ENCODE measurements around the gene SCP2. TPM values are rescaled to one million over a fixed set of nuclear protein-coding genes. Genes with fewer than 3 reads are reported as not detected.

Gene SCP2
- polyA plus RNA-seq, 1 donor from 2014 or later, result 143 TPM

DNA sequence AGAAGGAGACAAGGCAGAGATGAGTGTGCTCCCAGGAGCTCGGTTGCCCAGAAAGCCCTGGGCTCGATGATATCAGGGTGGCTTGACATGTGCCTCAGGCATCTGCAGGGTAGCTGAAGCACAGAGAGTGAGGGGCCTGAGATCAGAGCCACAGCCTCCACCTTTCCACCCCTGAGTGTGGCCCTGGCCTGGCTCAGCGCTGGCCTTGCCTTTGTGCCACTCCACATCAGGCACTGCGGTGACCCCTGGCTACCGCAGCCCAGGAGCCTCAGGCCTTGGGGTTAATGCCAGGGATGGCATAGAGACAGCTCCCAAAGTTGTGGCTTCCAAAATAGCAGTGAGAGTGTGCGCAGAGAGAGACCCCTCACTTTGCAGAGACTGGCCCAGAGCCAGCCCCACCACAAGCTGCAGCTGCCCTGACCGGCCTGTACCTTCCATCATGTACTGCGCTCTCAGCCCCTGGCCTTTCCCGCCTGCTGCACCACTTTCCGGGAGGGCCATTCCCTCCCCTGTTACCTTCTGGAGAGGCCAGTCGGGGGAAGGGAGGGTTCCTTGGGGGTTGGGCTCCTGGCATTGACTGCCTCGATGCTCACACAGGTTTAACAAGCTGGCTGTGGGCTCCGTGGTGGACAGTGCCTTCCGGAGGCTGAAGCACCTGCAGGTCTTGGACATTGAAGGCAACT, 154.4 kb downstream of the SCP2 start:
- H3K4me3 Mint-ChIP-seq, result no peak overlapping the region
- H3K27ac Mint-ChIP-seq, result peak overlapping the region in 1 of 3 donors; percentile 74
- H3K4me1 Mint-ChIP-seq, result no peaks in the 10 kb centered on the region
- no peaks in the 10 kb centered on the region for H3K36me3 Mint-ChIP-seq
- no peaks in the 10 kb centered on the region for H3K9me3 Mint-ChIP-seq
- H3K27me3 Mint-ChIP-seq, result no peaks in the 10 kb centered on the region

DNA sequence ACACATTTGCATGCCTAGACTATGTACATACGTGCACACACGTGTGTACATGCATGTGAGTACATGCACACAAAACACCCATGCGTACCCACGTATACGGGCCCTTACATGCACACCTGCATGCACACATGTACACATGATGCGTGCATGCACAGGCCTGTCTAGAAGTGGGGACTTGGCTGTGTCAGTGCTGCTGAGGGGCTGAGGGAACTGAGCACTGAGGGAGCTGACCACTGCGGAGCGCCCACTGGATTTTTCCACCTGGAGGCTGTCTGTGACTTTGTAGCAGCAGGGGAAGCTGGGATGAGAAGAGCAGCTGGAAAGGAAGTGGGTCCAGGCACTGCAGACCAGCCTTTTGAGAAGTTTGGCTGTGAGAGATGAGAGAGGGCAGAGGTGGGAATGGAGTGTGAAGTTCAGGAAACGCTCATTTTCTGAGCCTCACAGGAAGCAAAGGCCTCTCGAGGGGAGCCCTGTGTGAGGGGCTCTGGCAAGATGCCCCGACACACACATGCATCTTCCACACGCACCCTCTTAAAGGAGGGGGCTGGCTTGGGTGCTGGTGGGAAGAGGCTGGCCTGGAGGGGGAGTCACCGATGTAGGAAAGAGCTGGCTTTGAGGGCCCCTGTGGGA, 155.9 kb downstream of the SCP2 start:
- H3K4me1 Mint-ChIP-seq, result no peaks in the 10 kb centered on the region
- H3K27me3 Mint-ChIP-seq, result no peaks in the 10 kb centered on the region
- no peaks in the 10 kb centered on the region for H3K9me3 Mint-ChIP-seq
- H3K4me3 Mint-ChIP-seq, result no peak overlapping the region
- no peak overlapping the region for H3K27ac Mint-ChIP-seq
- H3K36me3 Mint-ChIP-seq, result no peaks in the 10 kb centered on the region

DNA sequence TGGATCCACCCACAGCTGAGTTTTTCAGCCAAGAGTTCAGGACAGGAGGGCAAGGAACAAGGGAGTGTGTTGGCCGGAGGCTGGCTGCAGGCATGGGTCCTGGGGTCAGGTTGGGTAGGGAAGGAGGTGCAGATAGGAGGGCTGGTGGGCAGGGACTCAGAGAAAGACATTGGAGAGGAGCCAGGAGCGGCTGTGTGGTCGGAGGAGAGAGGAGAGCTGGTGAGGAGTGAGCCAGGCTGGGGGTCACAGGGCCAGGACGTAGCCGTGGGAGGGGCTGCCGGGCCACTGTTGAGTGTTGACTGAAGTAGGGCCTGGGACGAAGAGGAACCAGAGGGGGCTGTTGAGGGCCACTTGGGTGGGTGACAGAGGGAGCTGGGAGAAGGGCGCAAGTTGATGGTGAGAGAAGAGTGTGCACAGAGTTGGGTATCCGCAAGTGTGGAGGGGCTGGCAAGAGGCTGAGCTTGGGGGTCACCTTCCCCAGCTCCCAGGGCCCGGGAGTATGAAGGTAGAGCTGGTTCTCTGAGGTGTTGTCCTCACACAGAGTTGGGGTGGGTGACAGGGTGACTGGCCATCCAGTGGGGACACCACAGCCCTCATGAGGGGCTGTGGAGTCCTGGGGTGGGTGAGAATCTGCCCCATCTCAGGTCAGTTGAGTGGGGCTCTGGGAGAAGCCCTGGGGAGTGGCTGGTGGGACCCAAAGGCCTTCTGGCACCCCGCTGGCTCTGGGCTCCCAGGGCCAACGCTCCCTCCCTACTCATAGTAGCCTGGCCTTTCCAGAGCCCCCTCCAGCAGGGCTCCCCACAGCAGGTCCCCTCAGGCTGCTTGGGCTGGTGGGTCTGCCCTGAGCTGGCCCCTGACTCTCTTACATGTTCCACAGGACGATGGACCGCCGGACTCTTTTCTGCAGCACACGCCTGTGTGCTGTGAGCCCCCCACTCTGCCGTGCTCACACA, 156.8 kb downstream of the SCP2 start:
- no peaks in the 10 kb centered on the region for H3K36me3 Mint-ChIP-seq
- H3K4me3 Mint-ChIP-seq, result no peak overlapping the region
- H3K4me1 Mint-ChIP-seq, result no peaks in the 10 kb centered on the region
- H3K27ac Mint-ChIP-seq, result no peak overlapping the region
- H3K9me3 Mint-ChIP-seq, result no peaks in the 10 kb centered on the region
- H3K27me3 Mint-ChIP-seq, result no peaks in the 10 kb centered on the region

DNA sequence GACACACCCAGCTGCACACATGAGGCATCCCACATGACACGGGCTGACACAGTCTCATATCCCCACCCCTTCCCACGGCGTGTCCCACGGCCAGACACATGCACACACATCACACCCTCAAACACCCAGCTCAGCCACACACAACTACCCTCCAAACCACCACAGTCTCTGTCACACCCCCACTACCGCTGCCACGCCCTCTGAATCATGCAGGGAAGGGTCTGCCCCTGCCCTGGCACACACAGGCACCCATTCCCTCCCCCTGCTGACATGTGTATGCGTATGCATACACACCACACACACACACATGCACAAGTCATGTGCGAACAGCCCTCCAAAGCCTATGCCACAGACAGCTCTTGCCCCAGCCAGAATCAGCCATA, 157.5 kb downstream of the SCP2 start:
- Mint-ChIP-seq H3K36me3 (no peaks in the 10 kb centered on the region), H3K27me3 (no peaks in the 10 kb centered on the region), H3K4me3 (peak overlapping the region in 1 of 4 donors; percentile 78), H3K27ac (no peak overlapping the region), H3K9me3 (no peaks in the 10 kb centered on the region), H3K4me1 (no peaks in the 10 kb centered on the region)

DNA sequence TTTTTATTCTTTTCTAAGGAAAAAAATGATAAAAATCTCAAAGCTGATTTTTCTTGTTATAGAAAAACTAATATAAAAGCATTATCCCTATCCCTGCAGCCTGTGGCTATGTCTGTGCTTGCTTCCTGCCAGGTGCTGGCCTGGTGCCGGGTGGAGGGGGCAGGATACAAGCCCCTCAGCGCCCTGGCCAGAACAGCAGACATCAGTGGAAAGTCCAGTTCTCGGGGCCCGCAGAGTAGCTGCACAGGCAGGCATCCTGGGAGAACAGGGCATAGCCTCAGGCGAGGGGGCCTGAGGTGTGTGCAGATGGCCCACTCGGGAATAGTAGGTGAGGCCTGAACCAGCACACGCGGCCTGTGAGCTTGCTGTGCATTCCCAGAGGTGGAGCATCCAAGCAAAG, 158.3 kb downstream of the SCP2 start:
- Mint-ChIP-seq H3K4me3 (no peak overlapping the region), H3K36me3 (no peaks in the 10 kb centered on the region), H3K4me1 (no peaks in the 10 kb centered on the region), H3K27me3 (no peaks in the 10 kb centered on the region), H3K27ac (no peak overlapping the region), H3K9me3 (no peaks in the 10 kb centered on the region)

DNA sequence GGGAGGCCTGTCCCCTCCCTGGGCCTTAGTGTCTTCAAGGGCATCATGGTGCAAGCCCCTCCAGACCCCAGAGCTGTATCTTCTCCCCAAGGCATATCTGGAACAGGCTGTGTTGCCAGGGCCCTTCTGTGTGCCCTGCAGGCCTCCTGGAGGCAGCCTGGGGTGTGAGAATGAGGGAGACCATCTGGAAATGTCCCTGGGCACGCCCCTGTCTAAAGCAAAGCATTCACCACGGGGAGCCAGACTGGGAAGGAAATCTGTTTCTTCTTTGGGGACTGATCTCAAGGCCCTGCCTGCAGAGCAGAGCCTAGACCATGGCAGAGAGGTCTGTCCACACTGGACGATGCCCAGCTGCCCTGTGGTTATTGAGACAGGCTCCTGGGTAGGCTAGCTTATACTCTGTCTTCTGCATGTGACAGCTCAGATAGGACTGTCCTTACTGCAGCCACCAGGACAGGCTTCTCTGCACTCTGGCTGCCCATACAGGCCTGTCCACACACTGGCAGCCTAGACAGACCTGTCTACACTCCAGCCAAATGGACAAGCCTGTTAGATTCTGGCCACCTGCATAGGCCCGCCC, 159.5 kb downstream of the SCP2 start:
- no peaks in the 10 kb centered on the region for H3K36me3 Mint-ChIP-seq
- no peaks in the 10 kb centered on the region for H3K27me3 Mint-ChIP-seq
- peaks cover 0 to 1% (median 0%) of the 10 kb centered on the region in 3 donors for H3K4me1 Mint-ChIP-seq
- no peak overlapping the region for H3K4me3 Mint-ChIP-seq
- H3K27ac Mint-ChIP-seq, result peak overlapping the region in 1 of 3 donors; percentile 53
- no peaks in the 10 kb centered on the region for H3K9me3 Mint-ChIP-seq

DNA sequence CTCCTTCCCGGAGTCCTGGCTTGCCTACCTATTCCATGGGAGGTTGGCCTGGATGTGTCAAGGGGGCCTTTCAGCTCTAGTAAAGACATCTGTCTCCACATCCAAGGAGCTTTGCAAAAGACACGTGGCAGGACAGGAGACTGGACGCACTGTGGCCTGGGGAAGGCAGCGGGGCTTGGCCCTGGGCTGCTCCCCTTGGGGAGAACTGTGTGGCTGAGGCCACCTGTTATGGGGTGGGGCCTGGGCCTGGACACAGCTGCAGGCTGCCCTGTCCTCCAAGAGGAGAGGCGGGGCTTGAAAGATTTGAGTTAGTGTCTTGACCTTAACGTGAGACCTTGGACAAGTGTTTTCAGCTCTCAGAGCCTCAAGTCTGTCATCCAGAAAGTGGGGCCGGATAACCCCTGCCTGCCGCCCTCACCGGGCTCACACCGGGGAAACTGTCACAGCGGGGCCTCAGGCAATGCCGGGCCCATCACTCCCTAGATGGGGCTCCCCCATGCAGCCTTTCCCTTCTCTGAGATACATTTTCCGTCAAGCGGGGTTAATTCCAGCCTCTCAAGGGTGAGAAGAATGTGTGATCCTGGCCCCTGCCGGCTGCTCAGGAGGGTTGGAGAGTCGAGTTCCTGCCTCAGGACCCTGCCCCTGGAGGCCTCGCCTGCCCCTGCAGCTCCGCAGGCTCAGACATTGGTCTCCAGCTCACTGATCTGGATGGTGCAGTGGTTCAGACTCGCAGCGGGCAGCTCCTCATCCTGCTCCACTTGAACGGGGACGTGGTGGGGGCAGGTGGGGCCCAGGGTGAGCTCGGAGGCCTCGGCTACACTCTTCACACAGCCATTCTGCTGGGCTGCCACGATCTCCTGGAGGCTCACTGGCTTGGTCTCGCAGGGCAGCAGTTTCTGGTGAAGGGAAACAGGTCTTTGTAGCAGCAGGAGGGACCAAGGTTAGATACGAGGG, 160.5 kb downstream of the SCP2 start:
- H3K36me3 Mint-ChIP-seq, result no peaks in the 10 kb centered on the region
- peaks cover 0 to 1% (median 0%) of the 10 kb centered on the region in 3 donors for H3K4me1 Mint-ChIP-seq
- H3K9me3 Mint-ChIP-seq, result no peaks in the 10 kb centered on the region
- no peak overlapping the region for H3K27ac Mint-ChIP-seq
- no peak overlapping the region for H3K4me3 Mint-ChIP-seq
- no peaks in the 10 kb centered on the region for H3K27me3 Mint-ChIP-seq

DNA sequence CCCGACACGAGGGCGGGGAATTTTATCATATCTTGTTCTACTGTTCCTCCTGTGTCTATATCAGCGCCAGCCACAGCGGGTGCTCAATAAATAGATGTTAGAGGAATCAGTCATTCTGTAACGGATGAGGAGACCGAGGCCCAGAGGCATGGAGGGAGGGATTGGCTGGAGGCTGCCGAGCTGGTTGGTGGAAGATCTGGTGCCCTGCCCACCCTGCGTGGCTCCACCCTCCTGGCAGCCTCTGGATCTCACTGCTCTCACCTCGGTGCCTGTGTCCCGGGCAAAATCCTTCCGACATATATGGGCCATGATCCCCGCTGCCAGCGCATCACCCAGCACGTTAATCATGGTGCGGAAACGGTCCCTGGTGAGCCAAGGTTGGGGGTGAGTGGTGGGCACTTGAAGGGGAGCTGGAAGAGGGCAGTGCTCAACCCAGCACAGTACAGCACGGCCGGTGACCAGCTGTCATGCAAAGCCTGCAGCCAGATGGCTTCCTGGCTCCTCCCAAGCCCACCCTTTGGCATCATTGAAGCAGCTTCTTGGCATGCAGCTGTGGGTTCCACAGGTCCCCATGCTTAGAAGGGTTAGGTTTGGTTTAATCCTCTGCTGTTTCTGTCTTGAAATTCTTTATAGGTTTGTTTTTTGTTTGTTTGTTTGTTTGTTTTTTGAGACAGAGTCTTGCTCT, 161.7 kb downstream of the SCP2 start:
- H3K36me3 Mint-ChIP-seq, result no peaks in the 10 kb centered on the region
- H3K27ac Mint-ChIP-seq, result no peak overlapping the region
- H3K27me3 Mint-ChIP-seq, result no peaks in the 10 kb centered on the region
- peaks cover 0 to 1% (median 0%) of the 10 kb centered on the region in 3 donors for H3K4me1 Mint-ChIP-seq
- H3K4me3 Mint-ChIP-seq, result no peak overlapping the region
- H3K9me3 Mint-ChIP-seq, result no peaks in the 10 kb centered on the region

DNA sequence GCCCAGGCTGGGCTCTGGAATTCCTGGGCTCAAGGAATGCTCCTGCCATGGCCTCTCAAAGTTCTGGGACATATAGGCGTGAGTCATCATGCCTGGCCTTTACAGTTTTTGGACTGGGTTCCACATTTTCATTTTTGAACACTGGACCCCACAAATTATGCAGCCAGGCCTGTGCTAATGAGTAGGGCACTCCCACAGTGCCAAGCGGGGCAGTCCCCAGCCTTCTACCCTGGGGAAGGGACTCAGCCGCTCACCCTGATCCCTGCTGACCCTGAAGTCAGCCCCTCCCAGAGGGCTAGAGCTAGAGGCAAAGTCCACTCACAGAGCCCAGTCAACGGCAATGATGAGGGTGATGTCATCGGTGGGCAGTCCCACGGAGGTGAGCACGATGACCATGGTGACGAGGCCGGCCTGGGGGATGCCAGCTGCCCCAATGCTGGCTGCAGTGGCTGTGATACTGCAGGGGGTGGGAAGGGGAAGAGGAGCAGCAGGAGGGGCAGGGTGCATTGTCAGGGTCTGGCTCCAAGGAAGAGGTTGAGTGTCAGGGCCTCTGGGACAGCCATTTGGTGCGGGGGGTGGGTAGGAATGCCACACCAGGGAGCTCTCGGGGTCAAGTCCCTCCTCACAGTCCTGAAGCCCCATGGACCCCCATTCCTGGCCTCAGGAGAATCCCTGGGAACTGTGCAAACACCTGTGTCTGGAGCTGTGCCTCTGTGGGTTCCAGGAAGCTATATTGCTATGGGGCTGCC, 162.6 kb downstream of the SCP2 start:
- Mint-ChIP-seq H3K4me1 (peaks cover 0 to 1% (median 0%) of the 10 kb centered on the region in 3 donors), H3K9me3 (no peaks in the 10 kb centered on the region), H3K4me3 (no peak overlapping the region), H3K27me3 (no peaks in the 10 kb centered on the region), H3K36me3 (no peaks in the 10 kb centered on the region), H3K27ac (no peak overlapping the region)

DNA sequence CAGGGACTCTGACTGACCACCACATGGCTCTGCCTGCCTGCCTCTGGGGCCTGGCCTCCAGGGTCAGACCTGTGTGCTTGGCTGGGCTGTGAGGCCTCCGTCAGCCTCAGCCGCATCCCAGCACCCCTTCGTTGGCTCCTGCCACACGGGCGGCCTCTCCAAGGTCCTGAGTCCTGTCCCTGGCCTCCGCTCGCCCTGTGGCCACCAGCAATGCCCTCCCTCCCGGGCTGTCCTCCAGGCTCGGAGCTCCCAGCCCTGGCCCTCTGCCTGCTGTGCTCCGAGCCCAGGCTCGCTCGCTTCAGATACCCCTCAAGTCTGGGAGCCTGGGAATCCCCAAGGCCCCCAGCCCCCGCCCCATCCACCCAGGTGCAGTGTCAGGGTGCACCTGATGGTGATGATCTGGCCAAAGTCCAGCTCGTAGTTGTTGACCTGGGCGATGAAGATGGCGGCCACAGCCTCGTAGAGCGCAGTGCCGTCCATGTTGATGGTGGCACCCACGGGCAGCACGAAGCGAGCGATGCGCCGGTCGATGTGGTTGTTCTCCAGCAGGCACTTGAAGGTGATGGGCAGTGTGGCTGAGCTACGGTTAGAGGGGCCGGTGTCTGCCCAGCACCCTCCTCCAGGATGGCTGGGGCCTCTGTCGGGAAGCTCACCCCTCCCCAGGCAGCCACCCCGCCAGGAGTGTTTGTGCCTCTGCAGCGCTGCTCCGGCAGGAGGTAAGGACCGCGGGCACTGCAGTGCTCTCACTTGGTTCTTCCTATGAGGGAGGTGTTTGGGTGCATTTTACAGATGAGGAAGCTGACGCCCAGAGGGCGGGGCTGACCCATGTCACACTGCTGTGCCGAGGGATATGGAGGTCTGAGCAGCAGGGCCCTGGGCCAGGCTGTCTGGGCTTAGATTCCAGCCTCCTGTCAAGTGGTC, 163.4 kb downstream of the SCP2 start:
- H3K27ac Mint-ChIP-seq, result no peak overlapping the region
- no peaks in the 10 kb centered on the region for H3K9me3 Mint-ChIP-seq
- no peaks in the 10 kb centered on the region for H3K27me3 Mint-ChIP-seq
- H3K36me3 Mint-ChIP-seq, result no peaks in the 10 kb centered on the region
- peaks cover 0 to 1% (median 0%) of the 10 kb centered on the region in 3 donors for H3K4me1 Mint-ChIP-seq
- H3K4me3 Mint-ChIP-seq, result no peak overlapping the region

DNA sequence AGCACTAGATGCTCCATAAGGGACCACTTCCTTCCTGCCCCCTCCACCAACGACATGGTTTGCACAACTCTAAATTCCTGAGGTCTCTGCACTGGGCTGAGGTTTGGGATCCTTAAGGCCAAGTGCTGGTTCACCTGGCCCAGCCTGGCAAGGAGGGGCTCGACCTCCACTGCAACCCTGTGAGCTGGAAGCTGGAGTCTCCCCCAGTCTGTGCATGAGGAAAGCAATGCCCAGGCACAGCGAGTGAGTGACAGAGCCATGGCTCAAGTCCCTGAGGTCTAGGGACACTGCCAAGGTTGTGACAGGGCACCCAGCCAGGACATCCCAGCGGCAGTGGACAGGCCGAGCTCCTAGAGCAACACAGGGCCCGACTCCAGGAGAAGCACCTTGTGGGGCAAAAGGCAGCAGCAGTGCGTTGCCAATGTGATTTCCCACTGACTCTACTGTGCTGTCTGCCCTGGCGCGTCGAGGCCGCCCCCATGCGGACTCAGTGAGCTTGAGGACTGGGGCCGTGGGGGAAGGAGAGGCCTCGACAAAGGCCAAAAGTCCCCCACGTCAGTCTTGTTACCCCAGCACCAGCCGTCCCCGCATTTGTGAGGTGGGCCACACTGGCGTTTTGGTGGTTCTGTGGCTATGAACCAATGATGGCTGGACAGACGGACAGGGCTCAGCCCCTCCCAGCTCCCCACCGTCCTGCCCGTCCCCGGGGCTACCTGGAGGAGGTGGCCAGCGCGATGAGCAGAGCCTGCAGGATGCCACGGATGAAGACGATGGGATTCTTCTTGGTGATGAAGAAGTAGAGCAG, 165.0 kb downstream of the SCP2 start:
- Mint-ChIP-seq H3K27ac (no peak overlapping the region), H3K4me1 (peaks cover 0 to 1% (median 0%) of the 10 kb centered on the region in 3 donors), H3K36me3 (no peaks in the 10 kb centered on the region), H3K4me3 (no peak overlapping the region), H3K9me3 (no peaks in the 10 kb centered on the region), H3K27me3 (no peaks in the 10 kb centered on the region)

Measured in IgD-negative memory B cell (primary cell).